Astrocyte (in vitro differentiated cells and primary cell): ENCODE measurements around the gene PHF19. TPM values are rescaled to one million over a fixed set of nuclear protein-coding genes. Genes with fewer than 3 reads are reported as not detected.

Experiments
- DNase-seq: peaks from one replicate; pipeline ENCODE4 v3.0.0-alpha.2; 2010; ENCODE audit warnings: low read depth
- FAIRE-seq: peaks from 2 replicates; lab custom pipeline; 2011; peaks lifted over from hg19 to GRCh38; lab: Jason Lieb, UNC
- H2AFZ ChIP-seq: 2 replicates; pipeline ENCODE4 v1.6.0; 2012; ENCODE audit warnings: low read depth, low read length, inconsistent platforms
- H3K27ac ChIP-seq: 2 replicates; pipeline ENCODE4 v1.5.1; 2011; ENCODE audit warnings: low read depth, low read length, inconsistent platforms
- H3K27me3 ChIP-seq: 2 replicates; pipeline ENCODE4 v1.6.0; 2011; ENCODE audit warnings: low read length, inconsistent platforms; ENCODE audit not compliant: insufficient read depth
- H3K36me3 ChIP-seq: 2 replicates; pipeline ENCODE4 v1.5.1; 2011; ENCODE audit warnings: low read length, inconsistent platforms; ENCODE audit not compliant: insufficient read depth
- H3K4me1 ChIP-seq: 2 replicates; pipeline ENCODE4 v1.5.1; 2011; ENCODE audit warnings: low read length, inconsistent platforms; ENCODE audit not compliant: insufficient read depth
- H3K4me2 ChIP-seq: 2 replicates; pipeline ENCODE4 v1.6.0; 2012; ENCODE audit warnings: low read length, inconsistent platforms
- H3K4me3 ChIP-seq: 2 replicates; pipeline ENCODE4 v1.5.1; 2011; ENCODE audit warnings: low read depth, mild to moderate bottlenecking, low read length, inconsistent platforms; ENCODE audit not compliant: insufficient read depth
- H3K79me2 ChIP-seq: 2 replicates; pipeline ENCODE4 v1.6.0; 2012; ENCODE audit warnings: mild to moderate bottlenecking, low read length, inconsistent platforms; ENCODE audit not compliant: insufficient read depth
- H3K9ac ChIP-seq: 2 replicates; pipeline ENCODE4 v1.6.0; 2012; ENCODE audit warnings: mild to moderate bottlenecking, low read length, inconsistent platforms
- H3K9me3 ChIP-seq: 2 replicates; pipeline ENCODE4 v1.5.1; 2012; ENCODE audit warnings: low read depth, mild to moderate bottlenecking, low read length, inconsistent platforms; ENCODE audit not compliant: insufficient read depth
- H4K20me1 ChIP-seq: 2 replicates; pipeline ENCODE4 v1.6.0; 2012; ENCODE audit warnings: low read length, inconsistent platforms; ENCODE audit not compliant: insufficient read depth
- H3K27ac Mint-ChIP-seq: one replicate; pipeline ENCODE4 v1.8.0; 2021; ENCODE audit warnings: mild to moderate bottlenecking, mixed read lengths; ENCODE audit not compliant: unreplicated experiment
- H3K27me3 Mint-ChIP-seq: one replicate; pipeline ENCODE4 v1.8.0; 2021; ENCODE audit warnings: low read depth, mixed read lengths; ENCODE audit not compliant: unreplicated experiment
- H3K36me3 Mint-ChIP-seq: one replicate; pipeline ENCODE4 v1.8.0; 2021; ENCODE audit warnings: low read depth, mixed read lengths; ENCODE audit not compliant: unreplicated experiment
- H3K4me1 Mint-ChIP-seq: one replicate; pipeline ENCODE4 v1.8.0; 2021; ENCODE audit warnings: low read depth, mixed read lengths; ENCODE audit not compliant: unreplicated experiment
- H3K4me3 Mint-ChIP-seq: one replicate; pipeline ENCODE4 v1.8.0; 2021; ENCODE audit warnings: mild to moderate bottlenecking, moderate library complexity, mixed read lengths; ENCODE audit not compliant: unreplicated experiment
- H3K9me3 Mint-ChIP-seq: one replicate; pipeline ENCODE4 v1.8.0; 2021; ENCODE audit warnings: mild to moderate bottlenecking, mixed read lengths; ENCODE audit not compliant: unreplicated experiment
- EZH2 ChIP-seq: IDR thresholded peaks from 2 replicates; pipeline ENCODE4 v1.6.1; 2012; ENCODE audit warnings: mild to moderate bottlenecking, low read length, inconsistent platforms; ENCODE audit not compliant: insufficient read depth
- total RNA-seq: library from RNA; stranded (reverse); gene quantifications from 2 replicates; pipeline ENCODE4 v1.2.1, GENCODE V29; 2021
- TF ChIP-seq, protein P1 (sequence below): IDR thresholded peaks from 2 replicates; pipeline ENCODE4 v1.5.1; 2011; ENCODE audit warnings: low read depth, mild to moderate bottlenecking, inconsistent platforms, low read length, moderate library complexity; ENCODE audit not compliant: insufficient read depth

Gene PHF19
- total RNA-seq, 1 donor from 2014 or later, result 19.5 TPM

DNA sequence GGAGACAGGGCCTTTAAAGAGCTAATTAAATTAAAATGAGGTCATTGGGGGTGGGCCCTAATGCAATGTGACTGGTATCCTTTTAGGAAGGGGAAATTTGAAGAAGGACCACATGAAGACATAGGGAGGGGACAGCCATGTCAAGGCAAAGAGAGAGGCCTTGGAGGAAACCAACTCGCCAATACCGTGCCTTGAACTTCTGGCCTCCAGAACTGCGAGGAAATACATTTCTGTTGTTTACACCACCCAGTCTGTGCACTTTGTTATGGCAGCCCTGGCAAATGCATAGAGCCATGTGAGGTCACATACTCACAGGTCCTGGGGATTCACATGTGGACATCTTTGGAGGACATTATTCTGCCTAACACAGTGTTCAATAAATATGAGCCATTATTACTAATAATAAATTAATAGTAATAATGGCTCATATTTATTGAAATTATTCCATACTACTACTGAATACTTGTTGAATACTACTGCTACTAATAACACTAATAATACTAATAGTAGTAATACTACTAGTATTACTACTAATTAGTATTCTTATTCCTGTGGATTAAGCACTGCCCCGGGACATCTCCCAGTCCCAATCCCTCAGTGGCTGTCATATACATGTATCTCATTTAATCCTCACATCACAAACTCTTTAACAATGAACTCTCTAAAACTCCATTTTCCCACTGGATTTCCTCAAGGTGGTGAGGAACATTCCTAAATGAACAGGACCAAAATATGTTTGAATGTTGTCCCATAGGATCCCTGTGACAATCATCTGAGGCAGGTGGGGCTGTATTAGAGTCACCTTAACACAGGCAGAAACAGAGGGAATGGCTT lies 41.2 kb upstream of the PHF19 start:
- no peak for TF ChIP-seq EZH2
- TF ChIP-seq, protein P1, sequence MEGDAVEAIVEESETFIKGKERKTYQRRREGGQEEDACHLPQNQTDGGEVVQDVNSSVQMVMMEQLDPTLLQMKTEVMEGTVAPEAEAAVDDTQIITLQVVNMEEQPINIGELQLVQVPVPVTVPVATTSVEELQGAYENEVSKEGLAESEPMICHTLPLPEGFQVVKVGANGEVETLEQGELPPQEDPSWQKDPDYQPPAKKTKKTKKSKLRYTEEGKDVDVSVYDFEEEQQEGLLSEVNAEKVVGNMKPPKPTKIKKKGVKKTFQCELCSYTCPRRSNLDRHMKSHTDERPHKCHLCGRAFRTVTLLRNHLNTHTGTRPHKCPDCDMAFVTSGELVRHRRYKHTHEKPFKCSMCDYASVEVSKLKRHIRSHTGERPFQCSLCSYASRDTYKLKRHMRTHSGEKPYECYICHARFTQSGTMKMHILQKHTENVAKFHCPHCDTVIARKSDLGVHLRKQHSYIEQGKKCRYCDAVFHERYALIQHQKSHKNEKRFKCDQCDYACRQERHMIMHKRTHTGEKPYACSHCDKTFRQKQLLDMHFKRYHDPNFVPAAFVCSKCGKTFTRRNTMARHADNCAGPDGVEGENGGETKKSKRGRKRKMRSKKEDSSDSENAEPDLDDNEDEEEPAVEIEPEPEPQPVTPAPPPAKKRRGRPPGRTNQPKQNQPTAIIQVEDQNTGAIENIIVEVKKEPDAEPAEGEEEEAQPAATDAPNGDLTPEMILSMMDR, result no peak
- H3K4me1 ChIP-seq, result peaks cover 8% of the 10 kb centered on the region
- Mint-ChIP-seq H3K27ac (no peak overlapping the region), H3K36me3 (peaks cover 2% of the 10 kb centered on the region), H3K4me1 (peaks cover 19% of the 10 kb centered on the region), H3K4me3 (no peak overlapping the region), H3K9me3 (peaks cover 2% of the 10 kb centered on the region), H3K27me3 (no peaks in the 10 kb centered on the region)
- H3K79me2 ChIP-seq, result no peaks in the 10 kb centered on the region
- FAIRE-seq, result no peak
- H3K9me3 ChIP-seq, result no peaks in the 10 kb centered on the region
- no peaks in the 10 kb centered on the region for H4K20me1 ChIP-seq
- H3K4me3 ChIP-seq, result no peak overlapping the region
- H3K9ac ChIP-seq, result no peak overlapping the region
- DNase-seq, result no peak
- no peaks in the 10 kb centered on the region for H3K27me3 ChIP-seq
- no peak overlapping the region for H2AFZ ChIP-seq
- no peaks in the 10 kb centered on the region for H3K36me3 ChIP-seq
- H3K4me2 ChIP-seq, result no peak overlapping the region
- no peak overlapping the region for H3K27ac ChIP-seq

- Histone ChIP-seq H3K4me1 (peaks cover 8% of the 10 kb centered on the region), H3K27me3 (no peaks in the 10 kb centered on the region), H3K9me3 (no peaks in the 10 kb centered on the region), H3K4me3 (no peak overlapping the region), H4K20me1 (no peaks in the 10 kb centered on the region), H3K36me3 (no peaks in the 10 kb centered on the region), H2AFZ (no peak overlapping the region), H3K79me2 (no peaks in the 10 kb centered on the region), H3K4me2 (no peak overlapping the region), H3K27ac (no peak overlapping the region), H3K9ac (no peak overlapping the region)
- Mint-ChIP-seq H3K9me3 (peaks cover 2% of the 10 kb centered on the region), H3K27ac (no peak overlapping the region), H3K27me3 (no peaks in the 10 kb centered on the region), H3K4me3 (no peak overlapping the region), H3K36me3 (peaks cover 2% of the 10 kb centered on the region), H3K4me1 (peaks cover 19% of the 10 kb centered on the region)
- no peak for DNase-seq
- no peak for FAIRE-seq
- TF ChIP-seq, protein P1, result no peak
- TF ChIP-seq EZH2, result no peak
Measured at GRCh38 chr9:120916991-120917880, 40.2 kb upstream of the PHF19 start.
